Tibial nerve (tissue), 4 donors: ENCODE data around the gene C9orf152.

Experiments used
- EP300 ChIP-seq, 2 donors: sonication (generic); formaldehyde crosslinking; IDR thresholded peaks; one replicate each; pipeline ENCODE4 v1.6.1; 2017; ENCODE audit warnings: antibody characterized with exemption in 2 of 2, mild to moderate bottlenecking in 1 of 2
- TF ChIP-seq, protein P1 (sequence below), 5 experiments: fragments of 200-600 bp in 3 of 5; fragments of 450-650 bp in 2 of 5; sonication (generic) in 3 of 5; IDR thresholded peaks; one replicate each; pipeline ENCODE4 v1.5.1; 2016 to 2019; ENCODE audit warnings: antibody characterized with exemption in 5 of 5, mild to moderate bottlenecking in 3 of 5, moderate library complexity in 2 of 5

DNA sequence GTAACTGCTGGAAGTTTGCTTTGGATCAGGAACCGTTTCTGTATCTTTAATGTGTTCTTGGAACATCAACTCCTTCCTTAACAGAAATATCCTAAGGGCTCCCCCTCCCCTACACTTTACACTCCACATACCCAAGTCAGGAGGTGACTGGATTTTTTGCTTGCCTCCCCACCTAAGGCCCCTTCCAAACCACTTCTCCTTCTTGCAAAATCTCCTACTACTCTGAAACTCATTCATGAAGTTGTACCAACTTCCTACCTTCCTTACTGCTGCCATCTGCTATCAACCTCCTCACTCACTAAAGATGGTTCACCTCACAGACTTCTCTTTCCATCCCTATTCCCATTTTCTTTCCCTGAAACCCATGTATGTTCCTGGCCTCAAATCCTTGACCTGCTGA, 32.2 kb upstream of the C9orf152 start:
- TF ChIP-seq, protein P1, sequence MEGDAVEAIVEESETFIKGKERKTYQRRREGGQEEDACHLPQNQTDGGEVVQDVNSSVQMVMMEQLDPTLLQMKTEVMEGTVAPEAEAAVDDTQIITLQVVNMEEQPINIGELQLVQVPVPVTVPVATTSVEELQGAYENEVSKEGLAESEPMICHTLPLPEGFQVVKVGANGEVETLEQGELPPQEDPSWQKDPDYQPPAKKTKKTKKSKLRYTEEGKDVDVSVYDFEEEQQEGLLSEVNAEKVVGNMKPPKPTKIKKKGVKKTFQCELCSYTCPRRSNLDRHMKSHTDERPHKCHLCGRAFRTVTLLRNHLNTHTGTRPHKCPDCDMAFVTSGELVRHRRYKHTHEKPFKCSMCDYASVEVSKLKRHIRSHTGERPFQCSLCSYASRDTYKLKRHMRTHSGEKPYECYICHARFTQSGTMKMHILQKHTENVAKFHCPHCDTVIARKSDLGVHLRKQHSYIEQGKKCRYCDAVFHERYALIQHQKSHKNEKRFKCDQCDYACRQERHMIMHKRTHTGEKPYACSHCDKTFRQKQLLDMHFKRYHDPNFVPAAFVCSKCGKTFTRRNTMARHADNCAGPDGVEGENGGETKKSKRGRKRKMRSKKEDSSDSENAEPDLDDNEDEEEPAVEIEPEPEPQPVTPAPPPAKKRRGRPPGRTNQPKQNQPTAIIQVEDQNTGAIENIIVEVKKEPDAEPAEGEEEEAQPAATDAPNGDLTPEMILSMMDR (IDR thresholded peaks at IDR 0.05), result no peak
- no peak for TF ChIP-seq EP300 (IDR thresholded peaks at IDR 0.05)
